ENCODE data around the gene NPM1.

The NPM1 gene

DNA sequence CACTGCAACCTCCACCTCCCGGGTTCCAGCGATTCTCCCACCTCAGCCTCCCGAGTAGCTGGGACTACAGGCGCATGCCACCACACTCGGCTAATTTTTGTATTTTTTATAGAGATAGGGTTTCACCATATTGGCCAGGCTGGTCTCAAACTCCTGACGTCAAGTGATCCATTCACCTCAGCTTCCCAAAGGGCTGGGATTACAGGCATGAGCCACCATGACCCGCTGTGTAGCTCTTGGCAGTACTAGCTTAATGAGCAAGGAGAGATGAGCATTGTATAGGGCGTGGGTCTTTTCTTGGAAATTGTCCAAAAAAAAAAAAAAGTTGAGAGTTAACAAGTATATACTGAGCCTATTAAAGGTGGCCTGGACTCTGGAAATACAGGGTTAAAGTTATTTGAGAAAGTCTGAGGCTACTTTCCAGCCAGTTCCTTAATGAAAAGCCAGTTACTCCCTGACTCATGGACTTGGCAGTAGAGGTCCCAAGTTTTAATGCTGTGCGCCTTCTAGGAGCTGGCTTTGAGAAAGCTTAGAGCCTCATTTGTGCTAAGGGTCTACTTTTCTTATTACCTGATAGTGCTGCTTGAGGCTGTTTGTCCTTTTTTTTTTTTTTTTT, 27.6 kb downstream of the NPM1 start:
- TF ChIP-seq, protein P1, sequence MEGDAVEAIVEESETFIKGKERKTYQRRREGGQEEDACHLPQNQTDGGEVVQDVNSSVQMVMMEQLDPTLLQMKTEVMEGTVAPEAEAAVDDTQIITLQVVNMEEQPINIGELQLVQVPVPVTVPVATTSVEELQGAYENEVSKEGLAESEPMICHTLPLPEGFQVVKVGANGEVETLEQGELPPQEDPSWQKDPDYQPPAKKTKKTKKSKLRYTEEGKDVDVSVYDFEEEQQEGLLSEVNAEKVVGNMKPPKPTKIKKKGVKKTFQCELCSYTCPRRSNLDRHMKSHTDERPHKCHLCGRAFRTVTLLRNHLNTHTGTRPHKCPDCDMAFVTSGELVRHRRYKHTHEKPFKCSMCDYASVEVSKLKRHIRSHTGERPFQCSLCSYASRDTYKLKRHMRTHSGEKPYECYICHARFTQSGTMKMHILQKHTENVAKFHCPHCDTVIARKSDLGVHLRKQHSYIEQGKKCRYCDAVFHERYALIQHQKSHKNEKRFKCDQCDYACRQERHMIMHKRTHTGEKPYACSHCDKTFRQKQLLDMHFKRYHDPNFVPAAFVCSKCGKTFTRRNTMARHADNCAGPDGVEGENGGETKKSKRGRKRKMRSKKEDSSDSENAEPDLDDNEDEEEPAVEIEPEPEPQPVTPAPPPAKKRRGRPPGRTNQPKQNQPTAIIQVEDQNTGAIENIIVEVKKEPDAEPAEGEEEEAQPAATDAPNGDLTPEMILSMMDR (IDR thresholded peaks at IDR 0.05; ENCODE audit: low read depth, low read length): no peak
- DNase-seq (ENCODE audit: low read depth in 2 of 2): peak; percentile 36 to 59
- H3K4me3 ChIP-seq (replicated peaks in 1 of 2; ENCODE audit: low read depth in 2 of 2, low read length in 2 of 2): no peak overlapping the region

GRCh38 chr5:171416160-171417049, 28.8 kb downstream of the NPM1 start:
- TF ChIP-seq, protein P1 (IDR thresholded peaks at IDR 0.05; ENCODE audit: low read depth, low read length): no peak
- no peak overlapping the region for H3K4me3 ChIP-seq (replicated peaks in 1 of 2; ENCODE audit: low read depth in 2 of 2, low read length in 2 of 2)
- DNase-seq (ENCODE audit: low read depth in 2 of 2): no peak

DNA sequence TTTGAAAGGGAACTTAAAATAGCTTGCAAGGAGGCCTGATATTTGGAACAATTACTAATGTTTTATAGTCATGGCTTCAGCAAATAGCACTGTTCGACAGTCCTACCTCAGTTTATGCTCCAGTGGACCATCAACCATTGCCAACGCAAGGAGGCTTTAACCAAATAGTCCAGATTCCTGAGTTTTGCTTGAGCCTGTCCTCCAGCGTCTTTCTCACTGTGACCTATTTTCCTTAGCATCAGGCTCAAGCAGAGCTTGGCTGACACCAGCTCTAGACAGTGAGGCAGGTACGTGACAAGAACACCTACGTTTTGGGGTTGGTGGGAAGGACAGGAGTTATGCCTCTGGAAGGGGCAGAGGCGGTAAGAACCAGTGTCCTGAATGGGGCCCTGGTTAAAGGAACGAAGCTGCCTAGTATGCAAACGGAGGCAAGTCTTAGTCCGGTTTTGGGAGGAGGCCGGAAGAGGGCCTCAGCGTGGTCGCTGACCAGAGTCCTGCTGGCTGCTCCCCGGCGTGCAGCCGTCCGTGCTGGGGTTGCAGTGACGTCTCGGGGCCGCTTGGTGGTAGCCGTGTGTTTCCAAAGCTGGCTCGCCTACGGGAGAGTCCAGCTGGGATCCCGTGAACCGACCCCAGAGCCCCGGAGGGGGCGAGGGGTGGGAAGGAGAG, 30.8 kb downstream of the NPM1 start:
- H3K4me3 ChIP-seq (replicated peaks in 1 of 2; ENCODE audit: low read depth in 2 of 2, low read length in 2 of 2): peak overlapping the region; percentile 35 to 43
- peak; percentile 85 to 87 for DNase-seq (ENCODE audit: low read depth in 2 of 2)
- TF ChIP-seq, protein P1 (IDR thresholded peaks at IDR 0.05; ENCODE audit: low read depth, low read length): peak; percentile 95

GRCh38 chr5:171418982-171419687, 31.5 kb downstream of the NPM1 start, which contains the start of gene FGF18:
Gene FGF18, plus strand, starts transcription at chr5:171419647. Its CDS starts 553 bp downstream, at chr5:171420200.
- peak; percentile 50 to 51 for DNase-seq (ENCODE audit: low read depth in 2 of 2)
- TF ChIP-seq, protein P1 (IDR thresholded peaks at IDR 0.05; ENCODE audit: low read depth, low read length): no peak
- H3K4me3 ChIP-seq (replicated peaks in 1 of 2; ENCODE audit: low read depth in 2 of 2, low read length in 2 of 2): peak within 1 kb of the TSS; percentile 35 to 43

GRCh38 chr5:171419688-171420430, 32.2 kb downstream of the NPM1 start:
- peak in 1 of 2 donors; percentile 32 for DNase-seq (ENCODE audit: low read depth in 2 of 2)
- TF ChIP-seq, protein P1 (IDR thresholded peaks at IDR 0.05; ENCODE audit: low read depth, low read length): no peak
- peak overlapping the region; percentile 30 to 33 for H3K4me3 ChIP-seq (replicated peaks in 1 of 2; ENCODE audit: low read depth in 2 of 2, low read length in 2 of 2)

Measured in cardiac fibroblast (primary cell).